ENCODE results near the gene EOLA2. TPM values are rescaled to one million over a fixed set of nuclear protein-coding genes. Genes with fewer than 3 reads are reported as not detected.

Gene EOLA2
- 10 to 100 TPM; 48.7 to 54.7 TPM for total RNA-seq
- polyA plus RNA-seq (2013, experiment 1 of 2) = 30.2 TPM
- 36.7 TPM for polyA plus RNA-seq (2013, experiment 2 of 2)
- 13.9 to 40.0 (median 23.6) reads per million in 172 experiments for total RNA-seq

GRCh38 chrX:149938427-149938880 lies at the start of gene EOLA2:
Gene EOLA2, minus strand, starts transcription at chrX:149938491. Its CDS starts 4,617 bp downstream, at chrX:149933874.
- POLR2A ChIA-PET = interaction anchor here (0.9 to 4.0 kb wide), 9 partner anchors 398 to 1458 kb away, joined by 3 to 102 read pairs (median 10); partner anchors contain the start of genes EOLA1, IDS, MTM1 and MTMR1
- intact Hi-C loops (cut with DNase I, micrococcal nuclease) = no loop called here
- peak within 1 kb of the TSS; percentile 93 for H3K4me3 ChIP-seq (ENCODE audit: low read length)

GRCh38 chrX:149987613-149988012 lies 49.3 kb upstream of the EOLA2 start:
- TF ChIP-seq CTCF (IDR thresholded peaks at IDR 0.05) = no peak
- Mint-ChIP-seq H3K9me3 (no peaks in the 10 kb centered on the region), H3K27ac (no peak overlapping the region), H3K4me1 (ENCODE audit: low read depth) (no peaks in the 10 kb centered on the region), H3K27me3 (no peaks in the 10 kb centered on the region), H3K36me3 (ENCODE audit: low read depth) (peaks cover 7% of the 10 kb centered on the region), H3K4me3 (no peak overlapping the region)
- ChIA-PET CTCF (no interaction called here), POLR2A (no interaction called here)
- intact Hi-C loops (cut with DNase I, micrococcal nuclease) = no loop called here
- peaks cover under 1% of the 10 kb centered on the region for H3K36me3 ChIP-seq (ENCODE audit: insufficient read depth, low read length)
- no peaks in the 10 kb centered on the region for H3K4me1 ChIP-seq (ENCODE audit: insufficient read depth, low read length)
- ATAC-seq (ENCODE audit: poor library complexity) (no peak), DNase-seq (no peak)
- no peaks in the 10 kb centered on the region for H3K9me3 ChIP-seq (ENCODE audit: control insufficient read depth in 1 of 2, insufficient read depth in 1 of 2, low read length in 2 of 2)
- H3K27me3 ChIP-seq (ENCODE audit: control insufficient read depth in 1 of 2, insufficient read depth in 2 of 2, low read length in 2 of 2) = no peaks in the 10 kb centered on the region
- H3K4me3 ChIP-seq (ENCODE audit: low read length) = no peak overlapping the region
- no peak overlapping the region for H3K27ac ChIP-seq (ENCODE audit: low read depth in 1 of 2, low read length in 2 of 2)

More at GRCh38 chrX:149938427-149938880, at the start of gene EOLA2:
- Histone ChIP-seq H3K4me1 (ENCODE audit: insufficient read depth, low read length) (peaks cover 15% of the 10 kb centered on the region), H3K27me3 (ENCODE audit: control insufficient read depth in 1 of 2, insufficient read depth in 2 of 2, low read length in 2 of 2) (no peaks in the 10 kb centered on the region), H3K36me3 (ENCODE audit: insufficient read depth, low read length) (no peaks in the 10 kb centered on the region), H3K9me3 (ENCODE audit: control insufficient read depth in 1 of 2, insufficient read depth in 1 of 2, low read length in 2 of 2) (no peaks in the 10 kb centered on the region), H3K27ac (ENCODE audit: low read depth in 1 of 2, low read length in 2 of 2) (peak within 1 kb of the TSS; percentile 82 to 97)
- H3K27ac Mint-ChIP-seq = peak within 1 kb of the TSS; percentile 84
- CTCF ChIA-PET = interaction anchor here (0.9 kb wide), 1 partner anchor 398 kb away, joined by 3 read pairs; the partner anchor contains the start of gene EOLA1
- no peaks in the 10 kb centered on the region for H3K9me3 Mint-ChIP-seq
- H3K4me1 Mint-ChIP-seq (ENCODE audit: low read depth) = no peaks in the 10 kb centered on the region
- DNase-seq (peak; percentile 83 to 98 (median 90)), ATAC-seq (ENCODE audit: poor library complexity) (peak; percentile 47)
- H3K4me3 Mint-ChIP-seq = peak within 1 kb of the TSS; percentile 94
- H3K36me3 Mint-ChIP-seq (ENCODE audit: low read depth) = peaks cover 9% of the 10 kb centered on the region
- no peaks in the 10 kb centered on the region for H3K27me3 Mint-ChIP-seq
- TF ChIP-seq CTCF (IDR thresholded peaks at IDR 0.05) = peak; percentile 34

- H3K9me3 ChIP-seq (ENCODE audit: control insufficient read depth in 1 of 2, insufficient read depth in 1 of 2, low read length in 2 of 2) = no peaks in the 10 kb centered on the region
- H3K4me3 ChIP-seq (ENCODE audit: low read length) = no peak overlapping the region
- ChIA-PET POLR2A (no interaction called here), CTCF (no interaction called here)
- TF ChIP-seq CTCF (IDR thresholded peaks at IDR 0.05) = no peak
- Mint-ChIP-seq H3K4me1 (ENCODE audit: low read depth) (no peaks in the 10 kb centered on the region), H3K4me3 (no peak overlapping the region), H3K36me3 (ENCODE audit: low read depth) (no peaks in the 10 kb centered on the region), H3K9me3 (no peaks in the 10 kb centered on the region), H3K27me3 (no peaks in the 10 kb centered on the region), H3K27ac (no peak overlapping the region)
- H3K4me1 ChIP-seq (ENCODE audit: insufficient read depth, low read length) = no peaks in the 10 kb centered on the region
- DNase-seq (no peak), ATAC-seq (ENCODE audit: poor library complexity) (no peak)
- no peak overlapping the region for H3K27ac ChIP-seq (ENCODE audit: low read depth in 1 of 2, low read length in 2 of 2)
- intact Hi-C loops (cut with DNase I, micrococcal nuclease) = no loop called here
- H3K36me3 ChIP-seq (ENCODE audit: insufficient read depth, low read length) = no peaks in the 10 kb centered on the region
- no peaks in the 10 kb centered on the region for H3K27me3 ChIP-seq (ENCODE audit: control insufficient read depth in 1 of 2, insufficient read depth in 2 of 2, low read length in 2 of 2)
Measured at GRCh38 chrX:149984411-149984810, 46.1 kb upstream of the EOLA2 start.
